ENCODE measurements around the gene ADCY3. TPM values are rescaled to one million over a fixed set of nuclear protein-coding genes. Genes with fewer than 3 reads are reported as not detected.

ADCY3 gene
- total and polyA plus RNA-seq, 4 donors: 7.6 to 144 (median 80.0) TPM

GRCh38 chr2:24845691-24846090 lies 74.3 kb downstream of the ADCY3 start:
- WGBS, 2 donors: 96 to 98% methylated on average over 5 of the region's 5 CpGs
- intact Hi-C loops (cut with DNase I): no loop called here
- H3K4me1 ChIP-seq (ENCODE audit: control insufficient read depth in 1 of 2, insufficient read depth in 2 of 2, low read length in 2 of 2): no peaks in the 10 kb centered on the region
- H3K27ac ChIP-seq (ENCODE audit: low read depth in 1 of 2, low read length in 2 of 2): no peak overlapping the region
- no peaks in the 10 kb centered on the region for H3K9me3 ChIP-seq (ENCODE audit: control insufficient read depth, low read length)
- H3K27me3 ChIP-seq (ENCODE audit: control insufficient read depth in 1 of 2, insufficient read depth in 2 of 2, low read length in 1 of 2): no peaks in the 10 kb centered on the region
- peak in 1 of 2 donors; percentile 66 for DNase-seq
- no peak overlapping the region for H3K4me3 ChIP-seq (ENCODE audit: low read length in 2 of 2)
- ATAC-seq (ENCODE audit: low FRiP score): no peak
- H3K36me3 ChIP-seq (ENCODE audit: control insufficient read depth in 1 of 2, insufficient read depth in 2 of 2, low read length in 1 of 2): peaks cover 0 to 2% of the 10 kb centered on the region in 2 donors

- Histone ChIP-seq H3K27ac (ENCODE audit: low read depth in 1 of 2, low read length in 2 of 2) (no peak overlapping the region), H3K9me3 (ENCODE audit: control insufficient read depth, low read length) (no peaks in the 10 kb centered on the region), H3K4me1 (ENCODE audit: control insufficient read depth in 1 of 2, insufficient read depth in 2 of 2, low read length in 2 of 2) (no peaks in the 10 kb centered on the region), H3K4me3 (ENCODE audit: low read length in 2 of 2) (no peak overlapping the region), H3K36me3 (ENCODE audit: control insufficient read depth in 1 of 2, insufficient read depth in 2 of 2, low read length in 1 of 2) (peaks cover 0 to 2% of the 10 kb centered on the region in 2 donors), H3K27me3 (ENCODE audit: control insufficient read depth in 1 of 2, insufficient read depth in 2 of 2, low read length in 1 of 2) (no peaks in the 10 kb centered on the region)
- WGBS, 2 donors: 95% methylated on average over 9 of the region's 9 CpGs
- intact Hi-C loops (cut with DNase I): no loop called here
- ATAC-seq (ENCODE audit: low FRiP score): no peak
- peak in 1 of 2 donors; percentile 63 for DNase-seq
These were observed 75.9 kb downstream of the ADCY3 start for GRCh38 chr2:24844023-24844685.

DNA sequence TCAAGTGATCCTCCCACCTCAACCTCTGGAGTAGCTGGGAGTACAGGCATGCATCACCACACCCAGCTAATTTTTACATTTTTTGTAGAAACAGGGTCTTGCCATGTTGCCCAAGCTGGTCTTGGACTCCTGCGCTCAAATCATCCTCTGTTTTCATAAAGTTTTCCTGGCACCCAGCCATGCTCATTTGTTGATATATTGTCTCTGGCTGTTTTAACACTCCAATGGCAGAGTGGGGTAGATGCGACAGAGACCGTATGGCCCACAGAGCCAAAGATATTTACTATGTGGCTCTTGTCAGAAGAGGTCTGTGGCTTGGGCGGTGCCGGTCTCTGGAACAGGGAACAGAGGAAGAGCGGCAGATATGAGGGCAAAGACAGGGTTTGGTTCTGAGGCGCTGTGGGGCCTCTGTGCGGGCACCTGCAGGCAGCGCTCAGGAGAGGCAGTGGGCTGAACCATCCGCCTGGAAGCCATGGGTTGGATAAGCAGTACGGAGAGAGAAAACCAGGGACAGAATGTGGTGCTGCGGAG lies 76.6 kb downstream of the ADCY3 start:
- Histone ChIP-seq H3K4me1 (ENCODE audit: control insufficient read depth in 1 of 2, insufficient read depth in 2 of 2, low read length in 2 of 2) (no peaks in the 10 kb centered on the region), H3K27me3 (ENCODE audit: control insufficient read depth in 1 of 2, insufficient read depth in 2 of 2, low read length in 1 of 2) (no peaks in the 10 kb centered on the region), H3K36me3 (ENCODE audit: control insufficient read depth in 1 of 2, insufficient read depth in 2 of 2, low read length in 1 of 2) (peaks cover 0 to 2% of the 10 kb centered on the region in 2 donors), H3K27ac (ENCODE audit: low read depth in 1 of 2, low read length in 2 of 2) (no peak overlapping the region), H3K4me3 (ENCODE audit: low read length in 2 of 2) (no peak overlapping the region), H3K9me3 (ENCODE audit: control insufficient read depth, low read length) (no peaks in the 10 kb centered on the region)
- ATAC-seq (ENCODE audit: low FRiP score) (no peak), DNase-seq (peak in 1 of 2 donors; percentile 45)
- WGBS, 2 donors: 95% methylated on average over 12 of the region's 12 CpGs
- intact Hi-C loops (cut with DNase I): no loop called here

GRCh38 chr2:24842081-24843050 lies 77.7 kb downstream of the ADCY3 start:
- Histone ChIP-seq H3K27ac (ENCODE audit: low read depth in 1 of 2, low read length in 2 of 2) (no peak overlapping the region), H3K9me3 (ENCODE audit: control insufficient read depth, low read length) (no peaks in the 10 kb centered on the region), H3K36me3 (ENCODE audit: control insufficient read depth in 1 of 2, insufficient read depth in 2 of 2, low read length in 1 of 2) (peaks cover 0 to 2% of the 10 kb centered on the region in 2 donors), H3K27me3 (ENCODE audit: control insufficient read depth in 1 of 2, insufficient read depth in 2 of 2, low read length in 1 of 2) (no peaks in the 10 kb centered on the region), H3K4me3 (ENCODE audit: low read length in 2 of 2) (no peak overlapping the region), H3K4me1 (ENCODE audit: control insufficient read depth in 1 of 2, insufficient read depth in 2 of 2, low read length in 2 of 2) (no peaks in the 10 kb centered on the region)
- intact Hi-C loops (cut with DNase I): no loop called here
- no peak for ATAC-seq (ENCODE audit: low FRiP score)
- peak in 1 of 2 donors; percentile 70 for DNase-seq
- WGBS, 2 donors: 96 to 97% methylated on average over 39 of the region's 39 CpGs

GRCh38 chr2:24840962-24841945 lies 78.8 kb downstream of the ADCY3 start:
- no peaks in the 10 kb centered on the region for H3K4me1 ChIP-seq (ENCODE audit: control insufficient read depth in 1 of 2, insufficient read depth in 2 of 2, low read length in 2 of 2)
- no peak for ATAC-seq (ENCODE audit: low FRiP score)
- no peak overlapping the region for H3K4me3 ChIP-seq (ENCODE audit: low read length in 2 of 2)
- H3K27me3 ChIP-seq (ENCODE audit: control insufficient read depth in 1 of 2, insufficient read depth in 2 of 2, low read length in 1 of 2): no peaks in the 10 kb centered on the region
- peaks cover 0 to 2% of the 10 kb centered on the region in 2 donors for H3K36me3 ChIP-seq (ENCODE audit: control insufficient read depth in 1 of 2, insufficient read depth in 2 of 2, low read length in 1 of 2)
- DNase-seq: peak in 1 of 2 donors; percentile 69
- H3K27ac ChIP-seq (ENCODE audit: low read depth in 1 of 2, low read length in 2 of 2): no peak overlapping the region
- no peaks in the 10 kb centered on the region for H3K9me3 ChIP-seq (ENCODE audit: control insufficient read depth, low read length)
- 92 to 93% methylated on average over 26 of the region's 26 CpGs for WGBS, 2 donors
- intact Hi-C loops (cut with DNase I): no loop called here

- no peak overlapping the region for H3K4me3 ChIP-seq (ENCODE audit: low read length in 2 of 2)
- H3K9me3 ChIP-seq (ENCODE audit: control insufficient read depth, low read length): no peaks in the 10 kb centered on the region
- H3K36me3 ChIP-seq (ENCODE audit: control insufficient read depth in 1 of 2, insufficient read depth in 2 of 2, low read length in 1 of 2): peaks cover 0 to 3% of the 10 kb centered on the region in 2 donors
- no peaks in the 10 kb centered on the region for H3K4me1 ChIP-seq (ENCODE audit: control insufficient read depth in 1 of 2, insufficient read depth in 2 of 2, low read length in 2 of 2)
- no peaks in the 10 kb centered on the region for H3K27me3 ChIP-seq (ENCODE audit: control insufficient read depth in 1 of 2, insufficient read depth in 2 of 2, low read length in 1 of 2)
- ATAC-seq (ENCODE audit: low FRiP score) (no peak), DNase-seq (peak in 1 of 2 donors; percentile 52)
- no peak overlapping the region for H3K27ac ChIP-seq (ENCODE audit: low read depth in 1 of 2, low read length in 2 of 2)
- intact Hi-C loops (cut with DNase I): no loop called here
- WGBS, 2 donors: 72 to 81% methylated on average over 17 of the region's 17 CpGs
These were observed 79.7 kb downstream of the ADCY3 start for GRCh38 chr2:24840164-24840869.

DNA sequence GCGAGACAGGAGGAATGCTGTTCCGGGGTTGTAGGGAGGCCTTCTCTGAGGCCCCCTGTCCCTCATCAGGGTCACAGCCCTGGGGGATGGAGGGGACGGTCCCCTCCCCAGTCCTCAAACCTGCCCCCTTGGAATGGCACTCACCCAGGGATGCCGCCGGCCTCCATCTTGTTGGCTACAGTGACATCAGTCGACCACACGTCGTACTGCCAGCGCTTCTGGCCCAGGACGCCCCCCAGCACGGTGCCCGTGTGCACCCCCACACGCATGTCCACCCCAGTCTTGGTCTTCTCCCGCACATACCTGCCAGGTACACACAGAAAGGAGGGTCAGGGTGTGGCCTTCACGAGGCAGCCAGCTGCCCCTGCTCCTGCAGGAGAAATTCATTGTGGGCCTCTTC lies 80.3 kb downstream of the ADCY3 start:
- no peak for ATAC-seq (ENCODE audit: low FRiP score)
- H3K9me3 ChIP-seq (ENCODE audit: control insufficient read depth, low read length): no peaks in the 10 kb centered on the region
- no peaks in the 10 kb centered on the region for H3K4me1 ChIP-seq (ENCODE audit: control insufficient read depth in 1 of 2, insufficient read depth in 2 of 2, low read length in 2 of 2)
- peaks cover 0 to 3% of the 10 kb centered on the region in 2 donors for H3K36me3 ChIP-seq (ENCODE audit: control insufficient read depth in 1 of 2, insufficient read depth in 2 of 2, low read length in 1 of 2)
- H3K27me3 ChIP-seq (ENCODE audit: control insufficient read depth in 1 of 2, insufficient read depth in 2 of 2, low read length in 1 of 2): no peaks in the 10 kb centered on the region
- intact Hi-C loops (cut with DNase I): no loop called here
- no peak for DNase-seq
- WGBS, 2 donors: 95% methylated on average over 15 of the region's 15 CpGs
- H3K4me3 ChIP-seq (ENCODE audit: low read length in 2 of 2): no peak overlapping the region
- no peak overlapping the region for H3K27ac ChIP-seq (ENCODE audit: low read depth in 1 of 2, low read length in 2 of 2)

Measured in aorta (tissue), 5 donors.